GM23338 (cell line): ENCODE measurements around the gene PAQR9. TPM values are rescaled to one million over a fixed set of nuclear protein-coding genes. Genes with fewer than 3 reads are reported as not detected.

Source experiments
- ATAC-seq: fragments of 200-7000 bp; cut with Tn5 transposase; 3 replicates; pipeline ENCODE4 v1.9.1; 2020
- DNase-seq: peaks from one replicate; pipeline ENCODE4 v3.0.0-alpha.2; 2015; ENCODE audit warnings: low spot score
- H2AFZ ChIP-seq: fragments of 200-600 bp; sonication (generic); 2 replicates; pipeline ENCODE4 v1.8.0; 2016; ENCODE audit warnings: antibody characterized with exemption, mild to moderate bottlenecking, moderate library complexity
- H3F3A ChIP-seq: fragments of 200-600 bp; sonication (generic); replicated peaks from 2 replicates; pipeline ENCODE4 v1.8.0; 2017; ENCODE audit warnings: antibody characterized with exemption, mixed run types, low read depth
- H3K27ac ChIP-seq: fragments of 200-600 bp; sonication (generic); 2 replicates; pipeline ENCODE4 v1.6.1; 2016; ENCODE audit warnings: low read depth
- H3K27me3 ChIP-seq: fragments of 200-600 bp; sonication (generic); 2 replicates; pipeline ENCODE4 v1.8.0; 2016; ENCODE audit warnings: mild to moderate bottlenecking, mixed run types, moderate library complexity; ENCODE audit not compliant: insufficient read depth
- H3K36me3 ChIP-seq: fragments of 200-600 bp; sonication (generic); 2 replicates; pipeline ENCODE4 v1.8.0; 2016; ENCODE audit warnings: mild to moderate bottlenecking; ENCODE audit not compliant: insufficient read depth
- H3K4me1 ChIP-seq: fragments of 200-600 bp; sonication (generic); 2 replicates; pipeline ENCODE4 v1.8.0; 2016; ENCODE audit warnings: mild to moderate bottlenecking, moderate library complexity; ENCODE audit not compliant: insufficient read depth
- H3K4me2 ChIP-seq: fragments of 200-600 bp; sonication (generic); 2 replicates; pipeline ENCODE4 v1.7.1; 2017; ENCODE audit warnings: mixed run types
- H3K4me3 ChIP-seq: fragments of 200-600 bp; sonication (generic); 2 replicates; pipeline ENCODE4 v1.6.1; 2016; ENCODE audit warnings: mixed run types
- H3K79me2 ChIP-seq: fragments of 200-600 bp; sonication (generic); replicated peaks from 2 replicates; pipeline ENCODE4 v1.8.0; 2017; ENCODE audit warnings: mild to moderate bottlenecking; ENCODE audit not compliant: insufficient read depth
- H3K9me2 ChIP-seq: fragments of 200-600 bp; sonication (generic); 2 replicates; pipeline ENCODE4 v1.8.0; 2017; ENCODE audit not compliant: insufficient read depth
- H4K20me1 ChIP-seq: fragments of 200-600 bp; sonication (generic); replicated peaks from 2 replicates; pipeline ENCODE4 v1.8.0; 2017; ENCODE audit warnings: mild to moderate bottlenecking; ENCODE audit not compliant: insufficient read depth
- H3K27ac Mint-ChIP-seq: 2 replicates; pipeline ENCODE4 v1.8.0; 2020; ENCODE audit warnings: inconsistent platforms, mild to moderate bottlenecking, moderate library complexity, mixed read lengths
- H3K27me3 Mint-ChIP-seq: 3 replicates; pipeline ENCODE4 v1.8.0; 2022; ENCODE audit warnings: low read depth, mild to moderate bottlenecking, moderate library complexity, mixed read lengths, inconsistent platforms; ENCODE audit not compliant: insufficient read depth, poor library complexity
- H3K36me3 Mint-ChIP-seq: 3 replicates; pipeline ENCODE4 v1.8.0; 2021; ENCODE audit warnings: low read depth, mild to moderate bottlenecking, inconsistent platforms, moderate library complexity, mixed read lengths
- H3K4me1 Mint-ChIP-seq: 3 replicates; pipeline ENCODE4 v1.8.0; 2020; ENCODE audit warnings: mild to moderate bottlenecking, inconsistent platforms, mixed read lengths
- H3K4me3 Mint-ChIP-seq: 3 replicates; pipeline ENCODE4 v1.8.0; 2021; ENCODE audit warnings: moderate library complexity, mild to moderate bottlenecking, inconsistent platforms, mixed read lengths
- H3K9me3 Mint-ChIP-seq: 3 replicates; pipeline ENCODE4 v1.8.0; 2020; ENCODE audit warnings: moderate library complexity, mild to moderate bottlenecking, inconsistent platforms, mixed read lengths
- CREB1 ChIP-seq: fragments of 250-450 bp; sonication (Bioruptor Pico); IDR thresholded peaks from 2 replicates; pipeline ENCODE4 v1.5.0; 2020; ENCODE audit warnings: low read depth, mild to moderate bottlenecking, moderate library complexity
- EZH2 ChIP-seq: fragments of 200-600 bp; sonication (generic); IDR thresholded peaks from one replicate; pipeline ENCODE4 v1.8.0; 2017; ENCODE audit warnings: antibody characterized with exemption, mild to moderate bottlenecking, low read depth; ENCODE audit not compliant: unreplicated experiment
- EZH2phosphoT487 ChIP-seq: fragments of 200-600 bp; sonication (generic); IDR thresholded peaks from one replicate; pipeline ENCODE4 v1.8.1; 2018; ENCODE audit warnings: antibody characterized with exemption; ENCODE audit not compliant: unreplicated experiment
- JUNB ChIP-seq: IDR thresholded peaks from one replicate; pipeline ENCODE4 v1.6.1; 2016; ENCODE audit warnings: antibody characterized with exemption; ENCODE audit not compliant: unreplicated experiment
- NANOG ChIP-seq: IDR thresholded peaks from 2 replicates; pipeline ENCODE4 v1.6.1; 2016; ENCODE audit warnings: antibody characterized with exemption, borderline replicate concordance
- POLR2AphosphoS5 ChIP-seq: IDR thresholded peaks from 2 replicates; pipeline ENCODE4 v1.6.1; 2016; ENCODE audit warnings: antibody characterized with exemption, low read depth
- STAT1 ChIP-seq: IDR thresholded peaks from one replicate; pipeline ENCODE4 v1.6.1; 2016; ENCODE audit warnings: antibody characterized with exemption; ENCODE audit not compliant: unreplicated experiment
- ZNF114 ChIP-seq: fragments of 250-450 bp; sonication (Bioruptor Pico); IDR thresholded peaks from 2 replicates; pipeline ENCODE4 v1.5.0; 2020; ENCODE audit warnings: mild to moderate bottlenecking, moderate library complexity
- ZNF331 ChIP-seq: fragments of 250-450 bp; sonication (Bioruptor Pico); IDR thresholded peaks from 2 replicates; pipeline ENCODE4 v1.5.0; 2020; ENCODE audit warnings: low read depth, mild to moderate bottlenecking, moderate library complexity
- ZNF462 ChIP-seq: fragments of 250-450 bp; sonication (Bioruptor Pico); IDR thresholded peaks from 2 replicates; pipeline ENCODE4 v1.5.0; 2020; ENCODE audit warnings: mild to moderate bottlenecking, moderate library complexity
- polyA plus RNA-seq: library from polyadenylated mRNA; unstranded; fragments of >200 nt; fragmentation: Nextera tagmentation; extraction: Ambion mirVana; gene quantifications from 2 replicates; pipeline ENCODE4 v1.2.1, GENCODE V29; 2016
- total RNA-seq: library from RNA; depleted of rRNA; stranded (reverse); fragments of >200 nt; shearing (Covaris generic); gene quantifications from 2 replicates; pipeline ENCODE4 v1.2.3, GENCODE V29; 2014
- TF ChIP-seq, protein P1 (sequence below), 2 experiments: fragments of 200-600 bp in 1 of 2; sonication (generic) in 1 of 2; conservative IDR thresholded peaks; 2 replicates each; pipeline versions ENCODE4 v1.5.1 to v1.6.1; 2016 to 2017; ENCODE audit warnings: antibody characterized with exemption in 2 of 2, low read depth in 2 of 2, mild to moderate bottlenecking in 2 of 2, moderate library complexity in 1 of 2
- TF ChIP-seq, protein P2 (sequence below): IDR thresholded peaks from 2 replicates; pipeline ENCODE4 v1.6.1; 2016; ENCODE audit warnings: antibody characterized with exemption

PAQR9 gene
- total and polyA plus RNA-seq, 2 experiments from 2014 or later = 2.0 to 2.3 TPM

DNA sequence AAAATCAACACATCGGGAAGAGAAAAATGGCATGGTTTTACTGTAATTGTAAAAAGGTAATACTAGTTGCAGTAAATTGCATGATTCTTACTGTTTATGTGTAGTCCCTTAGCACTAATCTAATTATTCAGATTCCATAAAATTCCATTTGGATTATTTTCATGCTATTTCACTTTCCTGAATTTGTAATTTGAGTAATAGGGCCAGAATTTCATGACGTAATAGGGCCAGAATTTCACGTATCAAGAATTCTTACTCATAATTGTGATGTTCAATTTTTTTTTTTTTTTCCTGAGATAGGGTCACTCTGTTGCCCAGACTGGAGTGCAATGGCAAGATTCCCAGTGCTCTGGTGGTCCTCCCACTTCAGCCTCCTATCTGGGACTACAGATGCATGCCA lies 35.0 kb upstream of the PAQR9 start (continued):
- TF ChIP-seq, protein P1, sequence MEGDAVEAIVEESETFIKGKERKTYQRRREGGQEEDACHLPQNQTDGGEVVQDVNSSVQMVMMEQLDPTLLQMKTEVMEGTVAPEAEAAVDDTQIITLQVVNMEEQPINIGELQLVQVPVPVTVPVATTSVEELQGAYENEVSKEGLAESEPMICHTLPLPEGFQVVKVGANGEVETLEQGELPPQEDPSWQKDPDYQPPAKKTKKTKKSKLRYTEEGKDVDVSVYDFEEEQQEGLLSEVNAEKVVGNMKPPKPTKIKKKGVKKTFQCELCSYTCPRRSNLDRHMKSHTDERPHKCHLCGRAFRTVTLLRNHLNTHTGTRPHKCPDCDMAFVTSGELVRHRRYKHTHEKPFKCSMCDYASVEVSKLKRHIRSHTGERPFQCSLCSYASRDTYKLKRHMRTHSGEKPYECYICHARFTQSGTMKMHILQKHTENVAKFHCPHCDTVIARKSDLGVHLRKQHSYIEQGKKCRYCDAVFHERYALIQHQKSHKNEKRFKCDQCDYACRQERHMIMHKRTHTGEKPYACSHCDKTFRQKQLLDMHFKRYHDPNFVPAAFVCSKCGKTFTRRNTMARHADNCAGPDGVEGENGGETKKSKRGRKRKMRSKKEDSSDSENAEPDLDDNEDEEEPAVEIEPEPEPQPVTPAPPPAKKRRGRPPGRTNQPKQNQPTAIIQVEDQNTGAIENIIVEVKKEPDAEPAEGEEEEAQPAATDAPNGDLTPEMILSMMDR (conservative IDR thresholded peaks at IDR 0.05; ENCODE audit: low read depth in 2 of 2) = no peak
- no peak for TF ChIP-seq CREB1 (CRISPR knock-in tag)
- no peak for TF ChIP-seq JUNB
- TF ChIP-seq EZH2phosphoT487 = no peak

- Mint-ChIP-seq H3K36me3 (no peaks in the 10 kb centered on the region; the same call in 2 of the 3 replicates), H3K4me3 (no peak overlapping the region), H3K4me1 (peaks cover 19% of the 10 kb centered on the region), H3K27ac (no peak overlapping the region), H3K27me3 (peaks cover 11% of the 10 kb centered on the region), H3K9me3 (no peaks in the 10 kb centered on the region)
- no peaks in the 10 kb centered on the region for H3K36me3 ChIP-seq
- 0 out of 2 replicates have a peak, but pooled peaks cover 4% of the 10 kb centered on the region for H3F3A ChIP-seq
- peaks cover 4% of the 10 kb centered on the region; the same call in 1 of the 2 replicates for H3K4me1 ChIP-seq
- DNase-seq (no peak), ATAC-seq (no peak)
- no peak overlapping the region for H2AFZ ChIP-seq
- no peaks in the 10 kb centered on the region for H3K9me2 ChIP-seq
- no peak overlapping the region for H3K4me2 ChIP-seq
- H3K79me2 ChIP-seq = peaks cover 12% of the 10 kb centered on the region
- H4K20me1 ChIP-seq = no peaks in the 10 kb centered on the region
- no peak overlapping the region for H3K4me3 ChIP-seq
- no peak overlapping the region for H3K27ac ChIP-seq
- TF ChIP-seq NANOG (no peak), ZNF114 (CRISPR knock-in tag) (no peak), CREB1 (CRISPR knock-in tag) (no peak), JUNB (no peak), EZH2phosphoT487 (no peak), EZH2 (no peak), ZNF462 (CRISPR knock-in tag) (no peak), POLR2AphosphoS5 (no peak), ZNF331 (no peak), STAT1 (no peak)
- TF ChIP-seq, protein P2, sequence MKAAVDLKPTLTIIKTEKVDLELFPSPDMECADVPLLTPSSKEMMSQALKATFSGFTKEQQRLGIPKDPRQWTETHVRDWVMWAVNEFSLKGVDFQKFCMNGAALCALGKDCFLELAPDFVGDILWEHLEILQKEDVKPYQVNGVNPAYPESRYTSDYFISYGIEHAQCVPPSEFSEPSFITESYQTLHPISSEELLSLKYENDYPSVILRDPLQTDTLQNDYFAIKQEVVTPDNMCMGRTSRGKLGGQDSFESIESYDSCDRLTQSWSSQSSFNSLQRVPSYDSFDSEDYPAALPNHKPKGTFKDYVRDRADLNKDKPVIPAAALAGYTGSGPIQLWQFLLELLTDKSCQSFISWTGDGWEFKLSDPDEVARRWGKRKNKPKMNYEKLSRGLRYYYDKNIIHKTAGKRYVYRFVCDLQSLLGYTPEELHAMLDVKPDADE = no peak
- TF ChIP-seq, protein P1 (conservative IDR thresholded peaks at IDR 0.05; ENCODE audit: low read depth in 2 of 2) = no peak
- no peaks in the 10 kb centered on the region for H3K27me3 ChIP-seq
Observed at GRCh38 chr3:142997330-142997729, 33.9 kb upstream of the PAQR9 start.
